Germinal center (tissue), 1 donor: ENCODE data around the gene IFT81.
A peak's percentile ranks its signal among the peaks of the same experiment; 100 is the strongest.
"Not testable (repeated sequence)": the region's sequence is repeated elsewhere in the genome, so short reads cannot be mapped to it uniquely, and the experiment has no call there.

ENCODE experiments used
- DNase-seq: peaks from one replicate; pipeline ENCODE4 v3.0.0; 2012; ENCODE audit warnings: mixed read lengths, low spot score

IFT81 gene

GRCh38 chr12:110124269-110124995 lies at the start of gene IFT81:
TSS of gene IFT81 (plus strand) at chr12:110124357. CDS start at chr12:110127381, 3,024 bp downstream.
- DNase-seq = peak; percentile 98

GRCh38 chr12:110075880-110076279 lies 48.3 kb upstream of the IFT81 start:
- no peak for DNase-seq

GRCh38 chr12:110077800-110078199 lies 46.4 kb upstream of the IFT81 start:
- DNase-seq = no peak

GRCh38 chr12:110079477-110080400 lies 44.4 kb upstream of the IFT81 start:
- peak; percentile 80 for DNase-seq

GRCh38 chr12:110080410-110080809 lies 43.7 kb upstream of the IFT81 start:
- no peak for DNase-seq

- DNase-seq = no peak
Observed at GRCh38 chr12:110084314-110085015, 39.7 kb upstream of the IFT81 start.

GRCh38 chr12:110088216-110088615 lies 35.9 kb upstream of the IFT81 start:
- not testable (repeated sequence) for DNase-seq

- no peak for DNase-seq
Observed at GRCh38 chr12:110088936-110089335, 35.2 kb upstream of the IFT81 start.

- no peak for DNase-seq
Observed at GRCh38 chr12:110090266-110091135, 33.7 kb upstream of the IFT81 start.

- no peak for DNase-seq
Observed at GRCh38 chr12:110091136-110091711, 32.9 kb upstream of the IFT81 start.

- DNase-seq = no peak
Observed at GRCh38 chr12:110093631-110094311, 30.4 kb upstream of the IFT81 start.

- peak; percentile 88 for DNase-seq
Observed at GRCh38 chr12:110100315-110100970, 23.7 kb upstream of the IFT81 start.

- DNase-seq = peak; percentile 69
Observed at GRCh38 chr12:110102255-110102654, 21.9 kb upstream of the IFT81 start.

- DNase-seq = no peak
Observed at GRCh38 chr12:110104188-110105094, 19.7 kb upstream of the IFT81 start.

GRCh38 chr12:110105159-110105558 lies 19.0 kb upstream of the IFT81 start:
- DNase-seq = no peak

GRCh38 chr12:110105986-110106385 lies 18.2 kb upstream of the IFT81 start:
- DNase-seq = no peak

- no peak for DNase-seq
Observed at GRCh38 chr12:110107369-110108281, 16.5 kb upstream of the IFT81 start.
